Neural progenitor cell (in vitro differentiated cells): ENCODE results near the gene UNC80. TPM values are rescaled to one million over a fixed set of nuclear protein-coding genes. Genes with fewer than 3 reads are reported as not detected.

Experiments used
- DNase-seq: peaks from one replicate; pipeline ENCODE4 v3.0.0-alpha.2; 2016; ENCODE audit warnings: low spot score
- H2AFZ ChIP-seq: fragments of 200-600 bp; sonication (generic); replicated peaks from 2 replicates; pipeline ENCODE4 v1.6.1; 2016; ENCODE audit warnings: antibody characterized with exemption
- H3F3A ChIP-seq: fragments of 200-600 bp; sonication (generic); 2 replicates; pipeline ENCODE4 v1.6.1; 2016; ENCODE audit warnings: antibody characterized with exemption, low read depth
- H3K27ac ChIP-seq: fragments of 200-600 bp; sonication (generic); 2 replicates; pipeline ENCODE4 v1.5.1; 2016; ENCODE audit warnings: mild to moderate bottlenecking
- H3K27me3 ChIP-seq: fragments of 200-600 bp; sonication (generic); 2 replicates; pipeline ENCODE4 v1.6.1; 2016; ENCODE audit warnings: mild to moderate bottlenecking, moderate library complexity
- H3K36me3 ChIP-seq: fragments of 200-600 bp; sonication (generic); 2 replicates; pipeline ENCODE4 v1.5.1; 2016
- H3K4me1 ChIP-seq: fragments of 200-600 bp; sonication (generic); 2 replicates; pipeline ENCODE4 v1.6.1; 2016; ENCODE audit warnings: mixed run types
- H3K4me2 ChIP-seq: fragments of 200-600 bp; sonication (generic); 2 replicates; pipeline ENCODE4 v1.6.1; 2016
- H3K4me3 ChIP-seq: fragments of 200-600 bp; sonication (generic); 2 replicates; pipeline ENCODE4 v1.5.1; 2016
- H3K79me2 ChIP-seq: fragments of 200-600 bp; sonication (generic); 2 replicates; pipeline ENCODE4 v1.6.1; 2016; ENCODE audit warnings: low read depth
- H3K9ac ChIP-seq: fragments of 200-600 bp; sonication (generic); 2 replicates; pipeline ENCODE4 v1.6.1; 2016
- H3K9me3 ChIP-seq: fragments of 200-600 bp; sonication (generic); 2 replicates; pipeline ENCODE4 v1.5.1; 2016; ENCODE audit warnings: low read depth
- H4K20me1 ChIP-seq: fragments of 200-600 bp; sonication (generic); 2 replicates; pipeline ENCODE4 v1.6.1; 2016; ENCODE audit warnings: low read depth
- H3K27ac Mint-ChIP-seq: 3 replicates; pipeline ENCODE4 v1.8.0; 2021; ENCODE audit warnings: mixed read lengths
- H3K27me3 Mint-ChIP-seq: 2 replicates; pipeline ENCODE4 v1.8.0; 2022; ENCODE audit warnings: low read depth, mild to moderate bottlenecking, inconsistent platforms, moderate library complexity, mixed read lengths; ENCODE audit not compliant: insufficient read depth
- H3K36me3 Mint-ChIP-seq: 3 replicates; pipeline ENCODE4 v1.8.0; 2021; ENCODE audit warnings: mixed read lengths
- H3K4me1 Mint-ChIP-seq: 3 replicates; pipeline ENCODE4 v1.8.0; 2021; ENCODE audit warnings: mixed read lengths
- H3K4me3 Mint-ChIP-seq: 3 replicates; pipeline ENCODE4 v1.8.0; 2021; ENCODE audit warnings: mild to moderate bottlenecking, moderate library complexity, mixed read lengths
- H3K9me3 Mint-ChIP-seq: 3 replicates; pipeline ENCODE4 v1.8.0; 2020; ENCODE audit warnings: mixed read lengths
- CTCF ChIP-seq: fragments of 200-600 bp; sonication (generic); IDR thresholded peaks from 2 replicates; pipeline ENCODE4 v1.5.1; 2017; ENCODE audit warnings: antibody characterized with exemption, mild to moderate bottlenecking
- EZH2 ChIP-seq: fragments of 200-600 bp; sonication (generic); IDR thresholded peaks from 2 replicates; pipeline ENCODE4 v1.6.1; 2017; ENCODE audit warnings: antibody characterized with exemption, mild to moderate bottlenecking, moderate library complexity
- EZH2phosphoT487 ChIP-seq: fragments of 200-600 bp; sonication (generic); IDR thresholded peaks from 2 replicates; pipeline ENCODE4 v1.6.1; 2017; ENCODE audit warnings: antibody characterized with exemption
- total RNA-seq: library from RNA; depleted of rRNA; stranded (reverse); fragments of >200 nt; gene quantifications from 2 replicates; pipeline ENCODE4 v1.2.3, GENCODE V29; 2015; ENCODE audit warnings: low replicate concordance

The UNC80 gene
- total RNA-seq, 1 donor from 2014 or later: 1.9 TPM

- no peaks in the 10 kb centered on the region for H3F3A ChIP-seq
- no peak overlapping the region for H3K9ac ChIP-seq
- no peaks in the 10 kb centered on the region for H3K4me1 ChIP-seq
- no peaks in the 10 kb centered on the region for H3K27me3 ChIP-seq
- H3K27ac Mint-ChIP-seq: no peak overlapping the region
- no peaks in the 10 kb centered on the region for H3K27me3 Mint-ChIP-seq
- H3K4me2 ChIP-seq: no peak overlapping the region
- no peak for TF ChIP-seq EZH2phosphoT487
- TF ChIP-seq EZH2: no peak
- no peak for TF ChIP-seq CTCF
- H3K27ac ChIP-seq: no peak overlapping the region
- H3K36me3 ChIP-seq: no peaks in the 10 kb centered on the region
- H3K4me3 ChIP-seq: no peak overlapping the region
- peaks cover 19% of the 10 kb centered on the region for H3K36me3 Mint-ChIP-seq
- H3K79me2 ChIP-seq: no peaks in the 10 kb centered on the region
- H3K4me1 Mint-ChIP-seq: peaks cover 10% of the 10 kb centered on the region
- no peaks in the 10 kb centered on the region for H4K20me1 ChIP-seq
- H2AFZ ChIP-seq: no peak overlapping the region
- H3K9me3 Mint-ChIP-seq: peaks cover 16% of the 10 kb centered on the region
- DNase-seq: no peak
- H3K9me3 ChIP-seq: no peaks in the 10 kb centered on the region
- no peak overlapping the region for H3K4me3 Mint-ChIP-seq
Measured at GRCh38 chr2:209907746-209908145, 136.1 kb downstream of the UNC80 start.

GRCh38 chr2:209908511-209908910 lies 136.9 kb downstream of the UNC80 start:
- Histone ChIP-seq H3K36me3 (no peaks in the 10 kb centered on the region), H3K27ac (no peak overlapping the region), H4K20me1 (no peaks in the 10 kb centered on the region), H3K27me3 (no peaks in the 10 kb centered on the region), H3K9ac (no peak overlapping the region), H3K4me1 (no peaks in the 10 kb centered on the region), H3K79me2 (no peaks in the 10 kb centered on the region), H2AFZ (no peak overlapping the region), H3K4me3 (no peak overlapping the region), H3K4me2 (no peak overlapping the region), H3F3A (no peaks in the 10 kb centered on the region), H3K9me3 (no peaks in the 10 kb centered on the region)
- H3K36me3 Mint-ChIP-seq: peaks cover 19% of the 10 kb centered on the region
- no peak for DNase-seq
- H3K4me1 Mint-ChIP-seq: peaks cover 10% of the 10 kb centered on the region
- no peaks in the 10 kb centered on the region for H3K27me3 Mint-ChIP-seq
- H3K4me3 Mint-ChIP-seq: no peak overlapping the region
- TF ChIP-seq EZH2 (no peak), CTCF (no peak), EZH2phosphoT487 (no peak)
- peaks cover 16% of the 10 kb centered on the region for H3K9me3 Mint-ChIP-seq
- H3K27ac Mint-ChIP-seq: no peak overlapping the region

GRCh38 chr2:209911486-209911885 lies 139.9 kb downstream of the UNC80 start:
- peaks cover 17% of the 10 kb centered on the region for H3K36me3 Mint-ChIP-seq
- H3K9me3 Mint-ChIP-seq: peaks cover 9% of the 10 kb centered on the region
- no peak overlapping the region for H3K9ac ChIP-seq
- H3K9me3 ChIP-seq: no peaks in the 10 kb centered on the region
- H3K4me1 ChIP-seq: no peaks in the 10 kb centered on the region
- no peaks in the 10 kb centered on the region for H4K20me1 ChIP-seq
- no peaks in the 10 kb centered on the region for H3K36me3 ChIP-seq
- no peaks in the 10 kb centered on the region for H3K27me3 ChIP-seq
- no peaks in the 10 kb centered on the region for H3K4me1 Mint-ChIP-seq
- H3K27ac ChIP-seq: no peak overlapping the region
- H3K27ac Mint-ChIP-seq: no peak overlapping the region
- H3K4me2 ChIP-seq: no peak overlapping the region
- H3F3A ChIP-seq: no peaks in the 10 kb centered on the region
- H3K4me3 Mint-ChIP-seq: no peak overlapping the region
- TF ChIP-seq CTCF: no peak
- no peak for TF ChIP-seq EZH2
- TF ChIP-seq EZH2phosphoT487: no peak
- H3K79me2 ChIP-seq: no peaks in the 10 kb centered on the region
- no peak overlapping the region for H3K4me3 ChIP-seq
- no peak for DNase-seq
- H3K27me3 Mint-ChIP-seq: no peaks in the 10 kb centered on the region
- H2AFZ ChIP-seq: no peak overlapping the region
